Hematopoietic multipotent progenitor cell treated with erythropoietin and hydrocortisone succinate and interleukin-3 and kit ligand, for 4 days (in vitro differentiated cells): ENCODE data around the gene TAS2R43.
A peak's percentile ranks its signal among the peaks of the same experiment; 100 is the strongest.
"Not testable (repeated sequence)": the region's sequence is repeated elsewhere in the genome, so short reads cannot be mapped to it uniquely, and the experiment has no call there.

Experiments
- DNase-seq: peaks from one replicate; pipeline ENCODE4 v3.0.0-alpha.2; 2015

TAS2R43 gene

GRCh38 chr12:11092128-11092527 lies at the start of gene TAS2R43:
Gene TAS2R43, minus strand, starts transcription at chr12:11092313. Its CDS starts 84 bp downstream, at chr12:11092229.
- DNase-seq = no peak

DNA sequence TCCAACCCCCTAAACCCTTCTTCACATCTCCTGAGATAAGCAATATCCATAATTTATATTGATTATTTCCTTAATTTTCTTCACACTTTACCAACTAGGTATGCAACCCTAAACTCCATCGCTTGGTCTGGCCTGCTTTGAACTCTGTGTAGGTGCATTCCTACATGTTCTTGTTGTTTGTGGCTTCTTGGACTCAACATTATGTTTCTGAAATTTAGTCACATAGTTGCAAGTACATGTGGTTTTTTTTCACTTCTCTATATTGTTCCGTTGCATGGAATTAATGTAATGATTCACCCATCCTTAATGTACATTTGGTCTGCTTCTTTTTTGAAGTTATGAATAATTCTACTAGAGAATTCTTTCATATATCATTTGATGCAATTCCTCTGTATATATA lies 44.0 kb upstream of the TAS2R43 start:
- DNase-seq = no peak

DNA sequence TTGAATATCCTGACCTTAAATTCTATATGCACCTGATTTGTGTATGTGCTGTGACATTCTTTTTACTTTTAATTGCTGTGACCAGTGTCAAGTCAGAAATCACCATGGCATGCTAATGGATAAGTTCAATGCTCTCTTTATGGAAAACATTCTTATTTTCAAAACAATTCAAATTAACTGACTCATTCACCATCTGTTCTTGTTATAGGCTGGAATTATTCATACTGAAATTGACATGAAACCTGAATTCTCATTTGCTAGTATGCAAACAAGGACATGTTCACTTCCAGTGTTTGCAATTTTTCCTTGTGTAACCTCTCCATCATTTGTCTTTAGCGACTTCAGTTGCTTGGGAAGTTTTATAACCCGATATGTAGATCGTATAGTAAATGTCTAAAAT lies 42.2 kb upstream of the TAS2R43 start, which contains the start of gene TAS2R30:
Gene TAS2R30 (minus strand): TSS at position 340 of the 400 bp plus-strand sequence. CDS start 400 bp downstream, outside the sequence.
- no peak for DNase-seq

DNA sequence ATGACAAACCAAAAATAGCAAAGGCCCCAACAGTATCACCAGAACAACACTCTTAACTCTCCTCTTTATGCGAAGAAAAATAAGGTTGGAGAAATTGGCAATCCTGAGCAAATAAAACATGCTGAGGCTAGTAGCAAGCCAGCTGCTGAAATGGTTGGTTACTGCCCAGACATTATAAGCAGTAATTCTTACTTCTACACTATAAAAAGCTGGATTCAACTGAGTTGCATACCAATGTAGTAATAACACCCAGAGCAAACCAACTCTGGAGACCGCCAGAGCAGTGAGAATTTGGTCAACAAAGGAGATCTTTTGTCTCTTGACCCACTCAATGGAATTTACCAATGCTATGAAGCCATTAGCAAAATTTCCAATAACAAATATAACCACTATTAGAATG lies 41.7 kb upstream of the TAS2R43 start:
- DNase-seq = no peak

- no peak for DNase-seq
Observed at GRCh38 chr12:11133162-11133561, 41.0 kb upstream of the TAS2R43 start.

GRCh38 chr12:11130999-11131398 lies 38.9 kb upstream of the TAS2R43 start:
- DNase-seq = no peak

- DNase-seq = no peak
Observed at GRCh38 chr12:11130382-11130781, 38.3 kb upstream of the TAS2R43 start.

DNA sequence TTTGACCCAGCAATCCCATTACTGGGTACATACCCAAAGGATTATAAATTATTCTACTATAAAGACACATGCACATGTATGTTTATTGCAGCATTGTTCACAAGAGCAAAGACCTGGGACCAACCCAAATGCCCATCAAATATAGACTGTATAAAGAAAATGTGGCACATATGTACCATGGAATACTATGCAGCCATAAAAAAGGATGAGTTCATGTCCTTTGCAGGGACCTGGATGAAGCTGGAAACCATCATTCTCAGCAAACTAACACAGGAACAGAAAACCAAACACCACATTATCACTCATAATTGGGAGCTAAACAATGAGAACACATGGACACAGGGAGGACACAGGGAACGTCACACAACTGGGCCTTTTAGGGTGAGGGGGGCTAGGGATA lies 22.0 kb upstream of the TAS2R43 start:
- DNase-seq = not testable (repeated sequence)

DNA sequence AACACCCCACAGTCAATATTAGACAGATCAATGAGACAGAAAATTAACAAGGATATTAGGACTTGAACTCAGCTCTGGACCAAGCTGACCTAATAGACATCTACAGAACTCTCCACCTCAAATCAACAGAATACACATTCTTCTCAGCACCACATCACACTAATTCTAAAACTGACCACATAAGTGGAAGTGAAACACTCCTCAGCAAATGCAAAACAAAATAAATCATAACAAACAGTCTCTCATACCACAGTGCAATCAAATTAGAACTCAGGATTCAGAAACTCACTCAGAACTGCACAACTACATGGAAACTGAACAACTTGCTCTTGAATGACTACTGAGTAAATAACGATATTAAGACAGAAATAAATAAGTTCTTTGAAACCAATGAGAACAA lies 19.1 kb upstream of the TAS2R43 start:
- DNase-seq = not testable (repeated sequence)

GRCh38 chr12:11108862-11109261 lies 16.7 kb upstream of the TAS2R43 start:
- DNase-seq = no peak

DNA sequence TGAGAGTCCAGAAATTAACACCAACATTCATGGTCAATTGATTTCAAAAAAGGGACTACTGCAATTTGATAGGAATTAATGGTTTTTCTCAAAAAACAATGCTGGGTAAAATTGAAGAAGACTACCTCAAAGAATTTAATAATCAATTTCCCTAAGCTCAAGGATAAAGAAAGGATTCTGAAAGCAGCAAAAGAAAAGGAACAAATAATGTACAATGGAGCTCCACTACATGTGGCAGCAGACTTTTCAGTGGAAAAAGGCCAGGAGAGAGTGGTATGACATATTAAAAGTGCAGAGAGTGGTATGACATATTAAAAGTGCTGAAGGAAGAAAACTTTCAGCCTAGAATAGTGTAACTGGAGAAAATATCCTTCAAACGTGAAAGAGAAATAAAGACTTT lies 15.6 kb upstream of the TAS2R43 start:
- no peak for DNase-seq

GRCh38 chr12:11106288-11106687 lies 14.2 kb upstream of the TAS2R43 start:
- no peak for DNase-seq

DNA sequence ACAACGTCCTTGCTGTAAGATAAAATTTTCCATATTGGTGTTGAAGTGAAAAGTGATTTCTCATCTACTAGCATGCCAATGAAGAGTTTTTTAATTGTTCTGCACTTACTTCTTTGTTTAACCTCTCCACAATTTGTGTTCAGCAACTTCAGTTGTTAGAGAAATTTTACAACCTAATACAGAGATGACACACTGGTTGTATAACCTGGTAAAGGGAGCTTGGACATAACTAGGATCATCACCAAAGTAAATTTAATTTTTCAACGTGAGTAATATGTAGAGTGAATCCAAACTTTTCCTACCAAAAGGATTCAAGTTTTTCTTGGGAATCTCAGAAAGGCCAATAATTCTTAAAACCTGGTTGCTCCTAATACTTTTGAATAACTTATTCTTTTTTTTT lies 13.4 kb upstream of the TAS2R43 start:
- DNase-seq = no peak

GRCh38 chr12:11094910-11095309 lies 2.8 kb upstream of the TAS2R43 start:
- not testable (repeated sequence) for DNase-seq

DNA sequence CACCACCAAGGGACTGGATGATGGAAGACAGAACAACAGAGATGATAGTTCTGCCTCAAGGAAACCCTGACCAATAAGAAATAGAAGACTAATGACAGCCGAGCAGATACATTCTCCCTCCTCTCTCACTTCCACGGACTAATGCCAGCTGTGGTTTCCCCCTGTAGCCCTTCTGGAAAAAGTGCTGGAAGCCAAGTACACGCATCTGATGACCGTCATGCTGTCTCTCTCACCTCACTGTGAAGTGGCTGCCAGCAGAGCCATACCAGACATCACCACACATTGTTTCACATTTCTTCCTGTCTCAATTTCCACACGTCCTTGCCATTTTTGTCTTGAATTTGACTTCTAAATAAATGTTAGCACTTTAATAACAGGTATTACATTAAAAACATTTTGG lies 2.9 kb downstream of the TAS2R43 start:
- DNase-seq = no peak

DNA sequence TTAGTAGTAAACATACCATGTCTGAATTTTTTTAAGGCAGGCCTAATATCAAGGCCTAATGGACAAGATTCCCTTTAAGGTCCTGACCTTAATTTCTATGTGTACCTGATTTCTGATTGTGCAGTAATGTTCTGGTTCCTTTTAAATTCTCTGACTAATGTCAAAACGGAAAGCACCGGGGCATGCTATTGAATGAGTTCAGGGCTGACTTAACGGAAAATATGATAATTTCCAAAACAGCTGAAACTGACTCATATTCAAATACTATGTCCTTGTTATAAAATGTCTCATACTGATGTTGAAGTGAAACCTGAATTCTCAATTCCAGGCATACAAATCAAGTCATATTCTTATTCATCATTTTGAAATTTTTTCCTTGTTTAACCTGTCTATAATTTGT lies 6.7 kb downstream of the TAS2R43 start:
- DNase-seq = no peak

GRCh38 chr12:11081987-11082386 lies 10.1 kb downstream of the TAS2R43 start:
- DNase-seq = no peak

DNA sequence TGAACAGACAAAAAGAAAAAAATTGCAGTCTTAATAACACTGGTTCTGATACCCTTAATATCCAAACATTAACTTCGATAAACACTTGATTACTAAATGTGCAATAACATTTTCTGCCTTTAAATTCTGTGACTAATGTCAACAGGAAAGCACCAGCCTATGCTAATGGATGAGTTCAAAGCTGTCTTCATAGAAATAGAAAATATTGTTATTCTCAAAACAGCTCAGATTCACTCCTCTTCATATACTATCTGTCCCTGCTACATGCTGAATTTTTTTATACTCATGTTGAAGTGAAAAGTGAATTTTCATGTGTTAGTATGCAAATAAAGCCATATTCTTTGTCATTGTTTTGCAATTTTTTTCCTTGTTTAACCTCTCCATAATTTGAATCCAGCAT lies 13.9 kb downstream of the TAS2R43 start:
- no peak for DNase-seq

DNA sequence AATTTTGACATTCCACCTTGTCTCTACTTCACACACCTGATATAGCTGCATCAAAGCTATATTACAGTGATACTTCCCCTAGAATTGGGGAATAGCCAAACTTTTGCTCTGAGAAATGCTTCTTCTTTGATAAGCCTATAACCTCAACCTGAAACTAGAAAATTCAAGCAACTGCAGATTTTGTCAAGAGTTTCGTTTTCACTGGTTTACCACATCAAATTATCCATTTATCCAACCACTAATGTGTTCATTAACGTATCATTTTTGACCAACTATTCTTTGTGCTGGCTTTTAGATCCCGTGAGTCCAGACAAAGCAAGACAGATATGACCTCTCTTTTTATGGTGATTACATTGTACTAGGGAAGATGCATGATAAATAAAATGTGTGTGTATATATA lies 16.5 kb downstream of the TAS2R43 start:
- DNase-seq = no peak

GRCh38 chr12:11071414-11071813 lies 20.7 kb downstream of the TAS2R43 start:
- no peak for DNase-seq

DNA sequence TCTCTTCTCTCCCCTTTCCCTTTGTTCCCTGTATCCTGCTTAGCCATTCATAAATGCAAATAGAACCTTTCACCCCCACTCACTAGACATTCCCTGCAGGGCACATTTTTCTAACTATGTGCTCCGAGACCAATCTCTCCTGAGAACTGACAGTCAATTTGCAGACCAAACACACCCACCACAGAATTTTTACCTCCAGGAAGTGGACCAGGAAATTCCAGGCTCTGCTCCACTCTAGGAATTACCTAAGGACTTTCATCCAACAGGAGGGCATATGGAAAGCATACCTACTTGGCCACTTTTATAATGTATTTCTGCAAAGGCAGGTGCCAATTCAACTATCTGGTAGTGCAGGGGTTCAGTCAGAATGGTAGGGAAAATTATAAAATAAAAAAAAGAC lies 21.1 kb downstream of the TAS2R43 start:
- no peak for DNase-seq

DNA sequence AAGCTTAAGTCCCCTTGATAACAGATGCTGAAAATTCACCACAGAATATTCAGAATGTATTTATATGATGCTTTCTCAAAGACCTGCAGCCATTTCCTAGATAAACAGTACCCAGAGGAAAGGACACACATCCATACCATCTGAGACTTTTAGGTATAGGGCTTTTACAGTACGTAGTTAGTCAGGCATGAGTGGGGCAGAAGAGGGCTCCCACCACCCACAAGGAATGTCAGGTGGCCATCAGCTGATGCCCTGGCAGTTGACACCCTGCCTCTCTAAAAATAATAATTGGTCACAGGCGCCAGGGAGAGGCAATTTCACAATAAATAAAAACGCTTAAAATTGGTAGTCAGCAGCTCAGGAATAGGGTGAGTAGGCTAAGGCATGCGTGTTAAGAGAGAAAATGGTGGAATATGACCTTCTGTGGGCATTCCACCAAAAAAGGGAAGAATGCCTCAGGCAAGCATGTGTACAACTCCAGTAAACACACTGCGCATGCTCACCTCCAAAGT lies 22.2 kb downstream of the TAS2R43 start:
- no peak for DNase-seq

GRCh38 chr12:11067514-11067913 lies 24.6 kb downstream of the TAS2R43 start:
- DNase-seq = peak; percentile 18

DNA sequence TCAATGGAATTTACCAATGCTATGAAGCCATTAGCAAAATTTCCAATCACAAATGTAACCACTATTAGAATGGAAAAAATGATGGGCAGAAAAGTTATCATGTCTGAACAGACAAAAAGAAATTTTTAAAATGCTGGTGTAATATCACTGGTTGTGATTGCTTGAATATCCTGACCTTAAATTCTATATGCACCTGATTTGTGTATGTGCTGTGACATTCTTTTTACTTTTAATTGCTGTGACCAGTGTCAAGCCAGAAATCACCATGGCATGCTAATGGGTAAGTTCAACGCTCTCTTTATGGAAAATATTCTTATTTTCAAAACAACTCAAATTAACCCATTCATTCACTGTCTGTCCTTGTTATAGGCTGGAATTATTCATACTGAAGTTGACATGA lies 29.9 kb downstream of the TAS2R43 start, which contains the start of gene TAS2R46:
Gene TAS2R46 (minus strand): TSS at position 101 of the 400 bp plus-strand sequence. CDS start 0 bp downstream, at position 101.
- DNase-seq = not testable (repeated sequence)

DNA sequence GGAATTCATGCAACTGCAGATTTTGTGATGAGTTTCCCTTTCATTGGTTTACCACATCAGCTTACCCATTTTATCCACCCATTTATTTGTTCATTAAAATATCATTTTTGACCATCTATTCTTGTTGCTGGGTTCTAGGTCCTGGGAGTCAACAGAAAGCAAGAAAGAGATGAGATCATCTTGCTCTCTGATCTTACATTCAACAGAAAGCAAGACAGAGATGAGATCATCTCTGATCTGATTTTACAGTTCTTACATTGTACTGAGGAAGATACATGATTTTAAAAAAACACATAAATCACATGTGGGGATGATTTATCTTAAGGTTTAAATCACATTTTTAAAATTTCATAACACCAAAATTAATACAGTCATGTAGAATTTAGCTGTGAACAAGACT lies 32.3 kb downstream of the TAS2R43 start:
- no peak for DNase-seq
